HL-60 (cell line): Measurements from ENCODE around the gene ASF1A.

Experiments used
- CTCF ChIP-seq: IDR thresholded peaks from one replicate; pipeline ENCODE4 v1.5.1; 2011; ENCODE audit warnings: low read length, control low read depth, inconsistent platforms; ENCODE audit not compliant: insufficient read depth
- POLR2AphosphoS5 ChIP-seq: IDR thresholded peaks from 2 replicates; pipeline ENCODE4 v1.6.1; 2012; ENCODE audit warnings: low read depth
- REST ChIP-seq: IDR thresholded peaks from 2 replicates; pipeline ENCODE4 v1.6.1; 2012; ENCODE audit warnings: low read depth; ENCODE audit not compliant: insufficient replicate concordance

GRCh38 chr6:118903138-118903537, 9.2 kb downstream of the ASF1A start:
- TF ChIP-seq CTCF (no peak), POLR2AphosphoS5 (no peak), REST (no peak)
